ENCODE measurements around the gene NAT16. TPM values are rescaled to one million over a fixed set of nuclear protein-coding genes. Genes with fewer than 3 reads are reported as not detected.

NAT16 gene
- polyA plus RNA-seq, 1 of the 3 experiments (the other 2 are of a cell fraction): 0.64 TPM

DNA sequence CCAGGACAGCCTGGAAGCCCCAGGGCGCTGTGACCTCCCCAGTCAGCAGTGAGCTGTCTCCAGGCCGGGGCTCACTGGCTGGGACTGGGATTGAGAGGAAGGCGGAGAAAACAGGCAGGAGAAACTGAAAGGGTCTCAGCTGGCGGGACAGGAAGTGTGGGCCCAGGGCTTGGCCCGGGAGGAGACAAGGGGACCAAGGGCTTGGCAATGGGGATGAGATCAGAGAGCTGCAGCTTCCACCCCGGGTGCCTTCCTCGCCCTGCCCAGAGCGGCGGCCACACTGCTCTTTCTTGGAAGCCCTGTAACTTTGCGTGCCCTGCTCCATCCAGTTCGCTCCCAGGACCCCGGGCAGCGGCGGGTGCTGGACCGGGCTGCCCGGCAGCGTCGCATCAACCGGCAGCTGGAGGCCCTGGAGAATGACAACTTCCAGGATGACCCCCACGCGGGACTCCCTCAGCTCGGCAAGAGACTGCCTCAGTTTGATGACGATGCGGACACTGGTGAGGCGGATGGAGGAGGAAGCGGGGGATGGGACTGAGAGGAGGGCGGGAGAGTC lies 42.3 kb upstream of the NAT16 start (continued):
- TF ChIP-seq, protein P1, sequence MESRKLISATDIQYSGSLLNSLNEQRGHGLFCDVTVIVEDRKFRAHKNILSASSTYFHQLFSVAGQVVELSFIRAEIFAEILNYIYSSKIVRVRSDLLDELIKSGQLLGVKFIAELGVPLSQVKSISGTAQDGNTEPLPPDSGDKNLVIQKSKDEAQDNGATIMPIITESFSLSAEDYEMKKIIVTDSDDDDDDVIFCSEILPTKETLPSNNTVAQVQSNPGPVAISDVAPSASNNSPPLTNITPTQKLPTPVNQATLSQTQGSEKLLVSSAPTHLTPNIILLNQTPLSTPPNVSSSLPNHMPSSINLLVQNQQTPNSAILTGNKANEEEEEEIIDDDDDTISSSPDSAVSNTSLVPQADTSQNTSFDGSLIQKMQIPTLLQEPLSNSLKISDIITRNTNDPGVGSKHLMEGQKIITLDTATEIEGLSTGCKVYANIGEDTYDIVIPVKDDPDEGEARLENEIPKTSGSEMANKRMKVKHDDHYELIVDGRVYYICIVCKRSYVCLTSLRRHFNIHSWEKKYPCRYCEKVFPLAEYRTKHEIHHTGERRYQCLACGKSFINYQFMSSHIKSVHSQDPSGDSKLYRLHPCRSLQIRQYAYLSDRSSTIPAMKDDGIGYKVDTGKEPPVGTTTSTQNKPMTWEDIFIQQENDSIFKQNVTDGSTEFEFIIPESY (IDR thresholded peaks at IDR 0.05; ENCODE audit: borderline replicate concordance, low read depth): no peak
- no peak for TF ChIP-seq FOXJ3 (CRISPR knock-in tag; IDR thresholded peaks at IDR 0.05)
- TF ChIP-seq RAD21 (IDR thresholded peaks at IDR 0.05; ENCODE audit: low read length): no peak
- TF ChIP-seq MXI1 (IDR thresholded peaks at IDR 0.05; ENCODE audit: low read depth, low read length): no peak

DNA sequence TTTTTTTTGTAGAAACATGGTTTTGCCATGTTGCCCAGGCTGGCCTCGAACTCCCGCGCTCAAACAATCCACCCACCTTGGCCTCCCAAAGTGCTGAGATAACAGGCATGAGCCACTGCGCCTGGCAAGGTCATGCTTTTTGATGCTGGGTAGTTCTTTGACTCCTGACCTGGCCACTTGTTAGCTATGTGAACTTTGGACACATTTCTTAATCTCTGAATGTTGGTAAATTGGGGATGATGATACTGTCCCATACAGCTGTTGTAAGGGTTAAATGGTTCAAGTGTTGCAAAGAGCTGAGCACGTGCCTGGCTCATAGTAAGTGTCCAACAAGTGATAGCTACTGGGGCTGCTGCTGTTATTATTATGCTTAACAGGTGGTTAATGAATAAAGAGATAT lies 40.2 kb upstream of the NAT16 start:
- peaks cover under 1 to 22% of the 10 kb centered on the region in 2 experiments; a peak in 2 of 4 replicates for H3K4me1 ChIP-seq (ENCODE audit: control insufficient read depth in 1 of 2, insufficient read depth in 2 of 2, low read depth in 1 of 2, low read length in 1 of 2)
- no peak overlapping the region for H3K4me3 ChIP-seq (ENCODE audit: low read depth in 2 of 2, low read length in 1 of 2)
- no peak overlapping the region for H3K27ac ChIP-seq (ENCODE audit: low read depth in 2 of 2, low read length in 1 of 2)
- no peak for DNase-seq
- peak overlapping the region; percentile 95; the same call in 1 of the 2 replicates for H3K4me2 ChIP-seq
- H2AFZ ChIP-seq (ENCODE audit: low read depth): no peak overlapping the region
- no peaks in the 10 kb centered on the region for H3K9me2 ChIP-seq
- no peak for TF ChIP-seq GATA2 (CRISPR knock-in tag; IDR thresholded peaks at IDR 0.05)
- no peak for TF ChIP-seq RCOR1 (IDR thresholded peaks at IDR 0.05; ENCODE audit: low read length)
- H4K20me1 ChIP-seq (ENCODE audit: insufficient read depth): peaks cover 7% of the 10 kb centered on the region
- peaks cover 64% of the 10 kb centered on the region for H3K79me2 ChIP-seq (ENCODE audit: insufficient read depth)
- H3K27me3 ChIP-seq (ENCODE audit: insufficient read depth): no peaks in the 10 kb centered on the region
- ChIA-PET POLR2A (interaction anchor here (1.1 kb wide), 1 partner anchor 18 kb away, joined by 3 read pairs; the partner anchor contains the start of gene CLDN15), CTCF (interaction anchor here (0.8 to 1.7 kb wide), 4 partner anchors 23 to 70 kb away, joined by 3 to 10 read pairs (median 4); no protein-coding TSS in a partner anchor)
- no peaks in the 10 kb centered on the region for H3F3A ChIP-seq (replicated peaks; ENCODE audit: insufficient read depth)
- WGBS (ENCODE audit: low lambda C conversion rate): 86% methylated on average over 5 of the region's 5 CpGs
- no peaks in the 10 kb centered on the region for H3K9me3 ChIP-seq
- H3K36me3 ChIP-seq (replicated peaks in 1 of 2; ENCODE audit: control insufficient read depth in 1 of 2, insufficient read depth in 2 of 2, low read length in 1 of 2): peaks cover 21 to 27% of the 10 kb centered on the region in 2 experiments
- no peak overlapping the region for H3K9ac ChIP-seq

DNA sequence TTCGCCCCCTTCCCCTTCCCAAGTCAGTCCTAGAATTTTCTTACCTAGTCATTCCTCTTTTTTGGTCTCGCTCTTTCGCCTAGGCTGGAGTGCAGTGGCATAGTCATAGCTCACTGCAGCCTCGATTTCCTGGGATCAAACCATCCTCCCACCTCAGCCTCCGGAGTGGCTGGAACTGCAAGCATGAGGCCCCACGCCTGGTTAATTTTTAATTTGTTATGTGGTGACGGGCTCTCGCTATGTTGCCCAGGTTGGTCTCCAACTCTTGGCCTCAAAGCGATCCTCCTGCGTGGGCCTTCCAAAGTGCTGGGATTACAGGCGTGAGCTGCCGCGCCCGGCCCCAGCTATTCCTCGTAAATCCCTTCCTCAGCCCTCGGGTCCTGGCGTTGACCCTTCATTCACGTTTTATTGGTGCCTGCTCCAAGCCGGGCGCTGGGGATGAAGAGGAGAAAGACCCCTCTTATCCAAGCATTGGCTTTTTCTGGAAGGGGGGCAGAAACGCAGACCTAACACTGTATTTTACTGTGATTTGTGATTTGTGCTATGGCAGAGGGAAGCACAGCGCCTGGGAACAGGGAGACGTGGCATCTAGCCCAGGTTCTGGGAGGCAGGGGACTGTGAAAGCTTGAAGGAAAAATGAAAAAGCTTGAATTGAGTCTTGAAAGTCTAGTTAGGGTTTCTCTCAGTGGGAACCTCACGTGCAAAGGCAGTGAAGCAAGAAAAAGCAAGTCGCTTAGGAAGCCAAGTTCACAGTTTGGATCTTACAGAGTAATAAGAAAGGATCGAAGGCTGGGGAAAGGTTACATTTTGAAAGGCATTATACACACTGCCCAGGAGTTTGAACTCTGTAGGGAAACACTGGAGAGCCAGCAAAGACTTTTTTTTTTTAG lies 38.4 kb upstream of the NAT16 start:
- POLR2A ChIA-PET: interaction anchor here (0.6 to 4.1 kb wide), 20 partner anchors 8 to 344 kb away, joined by 3 to 38 read pairs (median 5); partner anchors contain the start of genes CLDN15, FIS1, SRRT and UFSP1
- no peak for DNase-seq
- H3K27ac ChIP-seq (ENCODE audit: low read depth in 2 of 2, low read length in 1 of 2): peak overlapping the region in 1 of 2 experiments; percentile 95; a peak in 3 of 4 replicates

More for the DNA sequence above, 38.4 kb upstream of the NAT16 start:
- H4K20me1 ChIP-seq (ENCODE audit: insufficient read depth): peaks cover 7% of the 10 kb centered on the region
- TF ChIP-seq MXI1 (IDR thresholded peaks at IDR 0.05; ENCODE audit: low read depth, low read length) (peak; percentile 55; the same call in 1 of the 2 replicates), NFIC (IDR thresholded peaks at IDR 0.05; ENCODE audit: borderline replicate concordance) (no peak), GATA2 (CRISPR knock-in tag; IDR thresholded peaks at IDR 0.05) (no peak)
- peak overlapping the region; percentile 65 for H3K9ac ChIP-seq
- H3K27me3 ChIP-seq (ENCODE audit: insufficient read depth): no peaks in the 10 kb centered on the region
- peaks cover 8 to 27% of the 10 kb centered on the region in 2 experiments; a peak in 2 of 4 replicates for H3K4me1 ChIP-seq (ENCODE audit: control insufficient read depth in 1 of 2, insufficient read depth in 2 of 2, low read depth in 1 of 2, low read length in 1 of 2)
- H3K9me3 ChIP-seq: no peaks in the 10 kb centered on the region
- no peaks in the 10 kb centered on the region for H3K9me2 ChIP-seq
- CTCF ChIA-PET: interaction anchor here (0.7 to 7.6 kb wide), 22 partner anchors 10 to 512 kb away, joined by 3 to 60 read pairs (median 5); partner anchors contain the start of genes AP1S1, FIS1, MOGAT3 and POP7
- peak overlapping the region; percentile 66 to 84 for H3K4me3 ChIP-seq (ENCODE audit: low read depth in 2 of 2, low read length in 1 of 2)
- peaks cover 79% of the 10 kb centered on the region for H3K79me2 ChIP-seq (ENCODE audit: insufficient read depth)
- peak overlapping the region; percentile 95 for H3K4me2 ChIP-seq
- 3% methylated on average over 24 of the region's 26 CpGs for WGBS (ENCODE audit: low lambda C conversion rate)
- peaks cover 9 to 28% of the 10 kb centered on the region in 2 experiments for H3K36me3 ChIP-seq (replicated peaks in 1 of 2; ENCODE audit: control insufficient read depth in 1 of 2, insufficient read depth in 2 of 2, low read length in 1 of 2)
- peak overlapping the region; percentile 77; the same call in 1 of the 2 replicates for H2AFZ ChIP-seq (ENCODE audit: low read depth)
- H3F3A ChIP-seq (replicated peaks; ENCODE audit: insufficient read depth): no peaks in the 10 kb centered on the region

Measured in SK-N-SH (cell line).